ENCODE data around the gene ARGLU1.

- TF ChIP-seq CTCF (IDR thresholded peaks at IDR 0.05 in 8 of 11, conservative IDR thresholded peaks at IDR 0.05 in 3 of 11) (no peak), POLR2A (IDR thresholded peaks at IDR 0.05) (no peak), POLR2AphosphoS5 (IDR thresholded peaks at IDR 0.05) (no peak)
Observed at GRCh38 chr13:106610486-106610885, 42.5 kb upstream of the ARGLU1 start.
